ENCODE measurements around the gene ENTPD8.
A peak's percentile ranks its signal among the peaks of the same experiment; 100 is the strongest.

The ENTPD8 gene

DNA sequence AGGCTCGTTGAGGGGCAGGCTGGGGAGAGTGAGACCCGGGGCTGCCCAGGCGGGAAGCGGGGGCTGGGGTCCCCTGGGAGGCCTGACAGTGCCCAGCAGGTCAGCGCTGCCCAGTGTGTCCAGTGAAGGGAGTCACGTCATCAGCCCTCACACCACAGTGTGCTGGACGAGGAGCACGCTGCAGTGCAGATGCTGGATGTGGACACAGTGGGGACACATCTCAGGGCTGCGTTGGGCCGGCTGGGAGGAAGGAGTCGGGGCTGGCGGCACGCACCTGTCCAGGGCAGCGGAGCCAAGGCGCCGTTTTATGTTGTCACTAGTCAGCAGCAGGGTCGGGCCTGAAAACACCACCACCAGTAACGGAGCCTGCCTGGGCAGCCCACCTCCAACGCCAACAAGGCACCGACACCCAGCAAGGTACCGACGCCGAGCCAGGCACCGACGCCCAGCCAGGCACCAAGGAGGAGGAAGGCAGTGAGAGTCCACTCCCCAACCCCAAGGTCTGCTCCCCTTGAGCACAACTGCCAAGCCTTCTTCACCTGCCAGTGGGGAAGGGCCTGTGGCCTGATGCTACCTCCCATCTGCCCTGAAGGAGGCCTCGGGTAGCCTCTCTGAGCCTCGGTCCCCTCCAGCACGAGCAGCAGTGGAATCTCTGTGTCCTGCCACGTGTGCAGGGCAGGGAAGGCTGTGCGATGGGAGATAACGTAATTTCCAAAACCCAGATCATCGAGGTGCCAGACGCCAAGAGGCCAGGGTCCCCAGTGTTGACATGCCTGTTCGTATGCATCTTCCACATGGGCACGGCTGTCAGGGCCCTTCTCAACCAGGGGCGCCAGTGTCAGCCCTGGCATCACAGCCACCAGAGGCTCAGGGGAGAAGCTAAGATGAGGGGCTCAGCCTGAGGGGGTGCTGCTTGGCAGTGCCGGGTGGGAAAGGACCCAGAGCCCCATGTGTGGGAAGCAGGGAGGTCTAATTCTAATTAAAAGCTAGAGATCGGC, 39.8 kb upstream of the ENTPD8 start:
- Histone ChIP-seq H2BK12ac (ENCODE audit: low read length in 2 of 2) (peak overlapping the region in 1 of 2 experiments; percentile 79), H2BK15ac (ENCODE audit: low read depth, poor library complexity, severe bottlenecking) (no peak overlapping the region), H3K9ac (ENCODE audit: low read length) (no peak overlapping the region), H3K4ac (ENCODE audit: low read depth in 1 of 2, low read length in 2 of 2) (peak overlapping the region in 1 of 2 experiments; percentile 63), H3K4me3 (ENCODE audit: insufficient read depth in 1 of 2, low read depth in 1 of 2, low read length in 2 of 2) (peak overlapping the region in 1 of 2 experiments; percentile 14), H2AFZ (ENCODE audit: low read depth, low read length) (no peak overlapping the region), H3K23ac (ENCODE audit: low read length in 2 of 2) (peak overlapping the region in 1 of 2 experiments; percentile 61), H3K4me2 (ENCODE audit: low read length, poor library complexity, severe bottlenecking) (no peak overlapping the region), H2BK5ac (ENCODE audit: low read depth, low read length, poor library complexity, severe bottlenecking) (no peak overlapping the region), H4K8ac (ENCODE audit: low read length) (no peak overlapping the region), H3K9me3 (ENCODE audit: control insufficient read depth, low read length) (peaks cover 7% of the 10 kb centered on the region), H3K36me3 (ENCODE audit: control insufficient read depth in 1 of 2, insufficient read depth in 2 of 2, low read depth in 1 of 2, low read length in 2 of 2) (no peaks in the 10 kb centered on the region), H2BK120ac (ENCODE audit: low read depth, low read length) (no peak overlapping the region), H3K79me1 (replicated peaks; ENCODE audit: low read length, poor library complexity, severe bottlenecking) (no peaks in the 10 kb centered on the region), H4K91ac (ENCODE audit: low read length) (peak overlapping the region; percentile 37), H3K14ac (ENCODE audit: low read length in 2 of 2) (peak overlapping the region in 1 of 2 experiments; percentile 85), H3K18ac (ENCODE audit: low read depth in 1 of 2, low read length in 2 of 2) (peak overlapping the region in 1 of 2 experiments; percentile 86), H3K4me1 (ENCODE audit: control insufficient read depth, insufficient read depth, low read depth, low read length) (peaks cover 18% of the 10 kb centered on the region), H3K27me3 (ENCODE audit: control insufficient read depth in 1 of 2, insufficient read depth in 1 of 2, low read length in 2 of 2) (peaks cover 0 to 7% of the 10 kb centered on the region in 2 experiments), H2AK5ac (ENCODE audit: low read length, severe bottlenecking) (no peak overlapping the region), H3K27ac (ENCODE audit: low read length, poor library complexity, severe bottlenecking) (no peak overlapping the region)
- no peak for DNase-seq
- 91% methylated on average over 38 of the region's 38 CpGs for WGBS

DNA sequence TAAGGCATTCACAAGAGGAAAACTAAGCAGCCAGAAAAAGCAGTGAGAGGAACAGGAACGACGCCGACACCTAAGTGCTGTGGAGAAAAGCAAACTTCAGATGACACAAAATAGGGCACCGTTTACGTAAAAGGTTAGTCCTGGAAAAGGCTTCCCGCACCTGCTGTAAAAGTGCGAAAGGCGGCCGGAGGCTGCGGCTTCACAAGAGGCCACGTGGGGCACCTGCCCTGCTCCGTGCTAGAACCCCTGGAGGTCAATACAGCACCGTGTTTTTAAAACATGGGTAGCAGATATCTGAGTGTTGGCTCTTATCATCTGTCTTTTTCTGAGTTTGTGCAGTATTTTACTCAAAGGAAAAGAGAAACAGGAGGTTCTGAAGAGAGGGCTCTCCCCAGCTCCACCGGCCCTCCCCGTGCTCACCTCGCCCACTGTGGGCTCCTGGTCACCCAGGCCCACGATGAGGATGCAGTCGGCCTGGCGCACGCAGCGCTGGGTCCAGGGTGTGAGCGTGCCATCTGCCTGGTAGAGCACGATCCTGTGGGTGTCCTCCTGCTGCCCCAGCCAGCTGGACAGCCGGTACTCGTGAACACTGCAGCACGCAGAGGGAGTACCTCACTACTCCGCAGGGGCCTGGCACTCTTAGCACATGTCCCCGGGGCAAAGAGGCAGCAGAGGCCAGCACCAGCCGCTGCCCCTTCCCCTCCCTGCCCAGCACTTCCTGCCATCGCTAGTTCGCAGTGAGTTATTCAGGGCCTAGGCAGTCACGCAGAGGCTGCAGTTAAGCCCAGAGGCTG, 38.9 kb upstream of the ENTPD8 start:
- Histone ChIP-seq H2BK5ac (ENCODE audit: low read depth, low read length, poor library complexity, severe bottlenecking) (no peak overlapping the region), H2BK12ac (ENCODE audit: low read length in 2 of 2) (no peak overlapping the region), H2BK15ac (ENCODE audit: low read depth, poor library complexity, severe bottlenecking) (no peak overlapping the region), H3K27me3 (ENCODE audit: control insufficient read depth in 1 of 2, insufficient read depth in 1 of 2, low read length in 2 of 2) (peaks cover 0 to 7% of the 10 kb centered on the region in 2 experiments), H3K4me1 (ENCODE audit: control insufficient read depth, insufficient read depth, low read depth, low read length) (peaks cover 18% of the 10 kb centered on the region), H4K8ac (ENCODE audit: low read length) (no peak overlapping the region), H2AFZ (ENCODE audit: low read depth, low read length) (no peak overlapping the region), H3K14ac (ENCODE audit: low read length in 2 of 2) (peak overlapping the region in 1 of 2 experiments; percentile 5), H3K79me1 (replicated peaks; ENCODE audit: low read length, poor library complexity, severe bottlenecking) (no peaks in the 10 kb centered on the region), H3K9me3 (ENCODE audit: control insufficient read depth, low read length) (peaks cover 11% of the 10 kb centered on the region), H3K9ac (ENCODE audit: low read length) (no peak overlapping the region), H3K27ac (ENCODE audit: low read length, poor library complexity, severe bottlenecking) (no peak overlapping the region), H2BK120ac (ENCODE audit: low read depth, low read length) (no peak overlapping the region), H3K36me3 (ENCODE audit: control insufficient read depth in 1 of 2, insufficient read depth in 2 of 2, low read depth in 1 of 2, low read length in 2 of 2) (no peaks in the 10 kb centered on the region), H3K4ac (ENCODE audit: low read depth in 1 of 2, low read length in 2 of 2) (peak overlapping the region in 1 of 2 experiments; percentile 63), H2AK5ac (ENCODE audit: low read length, severe bottlenecking) (no peak overlapping the region), H3K18ac (ENCODE audit: low read depth in 1 of 2, low read length in 2 of 2) (peak overlapping the region; percentile 8 to 54), H3K4me2 (ENCODE audit: low read length, poor library complexity, severe bottlenecking) (no peak overlapping the region), H3K23ac (ENCODE audit: low read length in 2 of 2) (no peak overlapping the region), H3K4me3 (ENCODE audit: insufficient read depth in 1 of 2, low read depth in 1 of 2, low read length in 2 of 2) (peak overlapping the region in 1 of 2 experiments; percentile 23), H4K91ac (ENCODE audit: low read length) (peak overlapping the region; percentile 36)
- WGBS = 90% methylated on average over 32 of the region's 32 CpGs
- DNase-seq = no peak

DNA sequence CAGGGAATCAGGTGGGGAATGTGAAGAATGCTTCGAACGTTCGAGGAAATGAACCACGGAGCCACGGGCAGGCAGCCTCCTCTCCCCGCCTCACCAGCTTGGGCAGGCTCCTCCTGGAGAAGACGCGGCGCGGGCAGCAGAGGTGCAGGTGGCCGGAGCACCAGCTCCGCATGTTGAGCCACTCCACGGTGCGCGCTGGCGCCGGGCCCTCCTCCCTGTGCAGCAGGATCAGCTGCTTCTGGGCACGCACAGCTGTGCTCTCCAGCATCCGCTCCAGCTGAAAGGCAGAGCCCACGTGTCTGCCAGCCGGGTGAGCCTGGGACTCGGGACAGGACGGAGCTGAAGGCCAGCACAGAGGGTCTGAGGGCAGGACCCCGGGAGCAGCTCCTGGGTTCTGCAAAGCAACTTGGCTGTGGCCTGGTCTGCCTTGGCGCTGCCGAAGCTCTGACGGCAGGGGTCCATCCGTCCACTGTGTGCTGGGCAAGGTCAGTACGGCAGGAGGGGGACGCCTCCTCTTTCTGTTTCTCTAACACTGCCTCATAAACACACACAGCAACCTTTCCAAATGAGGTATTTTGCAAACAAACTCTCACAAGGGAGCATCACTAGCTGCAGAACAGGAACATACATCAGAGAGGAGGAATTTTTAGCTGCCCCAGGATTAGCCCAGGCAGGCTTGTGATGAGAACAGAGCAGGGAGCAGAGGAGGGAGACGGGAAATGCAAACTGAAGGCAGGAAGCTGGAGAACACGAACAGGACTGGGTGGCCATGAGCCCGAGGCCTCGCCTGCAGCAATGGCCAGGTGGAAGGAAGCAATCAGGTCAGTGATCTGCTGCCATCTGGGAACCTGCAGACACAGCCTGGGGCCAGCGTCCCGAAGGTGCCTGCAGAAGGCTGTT, 38.1 kb upstream of the ENTPD8 start:
- Histone ChIP-seq H3K9me3 (ENCODE audit: control insufficient read depth, low read length) (peaks cover 11% of the 10 kb centered on the region), H2BK120ac (ENCODE audit: low read depth, low read length) (no peak overlapping the region), H3K18ac (ENCODE audit: low read depth in 1 of 2, low read length in 2 of 2) (peak overlapping the region in 1 of 2 experiments; percentile 1), H3K36me3 (ENCODE audit: control insufficient read depth in 1 of 2, insufficient read depth in 2 of 2, low read depth in 1 of 2, low read length in 2 of 2) (no peaks in the 10 kb centered on the region), H2BK15ac (ENCODE audit: low read depth, poor library complexity, severe bottlenecking) (no peak overlapping the region), H3K23ac (ENCODE audit: low read length in 2 of 2) (no peak overlapping the region), H3K79me1 (replicated peaks; ENCODE audit: low read length, poor library complexity, severe bottlenecking) (no peaks in the 10 kb centered on the region), H3K9ac (ENCODE audit: low read length) (no peak overlapping the region), H2AK5ac (ENCODE audit: low read length, severe bottlenecking) (no peak overlapping the region), H4K91ac (ENCODE audit: low read length) (peak overlapping the region; percentile 34), H3K27me3 (ENCODE audit: control insufficient read depth in 1 of 2, insufficient read depth in 1 of 2, low read length in 2 of 2) (peaks cover 0 to 7% of the 10 kb centered on the region in 2 experiments), H2AFZ (ENCODE audit: low read depth, low read length) (no peak overlapping the region), H2BK5ac (ENCODE audit: low read depth, low read length, poor library complexity, severe bottlenecking) (no peak overlapping the region), H2BK12ac (ENCODE audit: low read length in 2 of 2) (no peak overlapping the region), H3K27ac (ENCODE audit: low read length, poor library complexity, severe bottlenecking) (no peak overlapping the region), H3K4ac (ENCODE audit: low read depth in 1 of 2, low read length in 2 of 2) (no peak overlapping the region), H4K8ac (ENCODE audit: low read length) (no peak overlapping the region), H3K4me1 (ENCODE audit: control insufficient read depth, insufficient read depth, low read depth, low read length) (peaks cover 18% of the 10 kb centered on the region), H3K14ac (ENCODE audit: low read length in 2 of 2) (peak overlapping the region in 1 of 2 experiments; percentile 26), H3K4me2 (ENCODE audit: low read length, poor library complexity, severe bottlenecking) (no peak overlapping the region), H3K4me3 (ENCODE audit: insufficient read depth in 1 of 2, low read depth in 1 of 2, low read length in 2 of 2) (no peak overlapping the region)
- peak; percentile 40 for DNase-seq
- 83% methylated on average over 36 of the region's 36 CpGs for WGBS

Data from mesenchymal stem cell (in vitro differentiated cells and primary cell).